HUES6 (cell line): ENCODE results near the gene KIF20B.
"Not testable (repeated sequence)": the region's sequence is repeated elsewhere in the genome, so short reads cannot be mapped to it uniquely, and the experiment has no call there.

ENCODE experiments used
- H3K27ac ChIP-seq: 2 replicates; pipeline ENCODE4 v1.7.0; 2013; ENCODE audit warnings: low read depth, mild to moderate bottlenecking, low read length, inconsistent platforms
- H3K27me3 ChIP-seq: 2 replicates; pipeline ENCODE4 v1.6.1; 2013; ENCODE audit warnings: low read length; ENCODE audit not compliant: control insufficient read depth, insufficient read depth
- H3K36me3 ChIP-seq: 2 replicates; pipeline ENCODE4 v1.6.1; 2013; ENCODE audit warnings: low read length; ENCODE audit not compliant: control insufficient read depth, insufficient read depth
- H3K4me1 ChIP-seq: 2 replicates; pipeline ENCODE4 v1.6.1; 2013; ENCODE audit warnings: low read length; ENCODE audit not compliant: control insufficient read depth, insufficient read depth
- H3K4me3 ChIP-seq: 2 replicates; pipeline ENCODE4 v1.5.1; 2013; ENCODE audit warnings: low read depth, low read length
- H3K9ac ChIP-seq: one replicate; pipeline ENCODE4 v1.6.1; 2013; ENCODE audit warnings: mild to moderate bottlenecking, low read length
- H3K9me3 ChIP-seq: 2 replicates; pipeline ENCODE4 v1.6.1; 2013; ENCODE audit warnings: low read depth, low read length; ENCODE audit not compliant: control insufficient read depth, insufficient read depth

Gene KIF20B

DNA sequence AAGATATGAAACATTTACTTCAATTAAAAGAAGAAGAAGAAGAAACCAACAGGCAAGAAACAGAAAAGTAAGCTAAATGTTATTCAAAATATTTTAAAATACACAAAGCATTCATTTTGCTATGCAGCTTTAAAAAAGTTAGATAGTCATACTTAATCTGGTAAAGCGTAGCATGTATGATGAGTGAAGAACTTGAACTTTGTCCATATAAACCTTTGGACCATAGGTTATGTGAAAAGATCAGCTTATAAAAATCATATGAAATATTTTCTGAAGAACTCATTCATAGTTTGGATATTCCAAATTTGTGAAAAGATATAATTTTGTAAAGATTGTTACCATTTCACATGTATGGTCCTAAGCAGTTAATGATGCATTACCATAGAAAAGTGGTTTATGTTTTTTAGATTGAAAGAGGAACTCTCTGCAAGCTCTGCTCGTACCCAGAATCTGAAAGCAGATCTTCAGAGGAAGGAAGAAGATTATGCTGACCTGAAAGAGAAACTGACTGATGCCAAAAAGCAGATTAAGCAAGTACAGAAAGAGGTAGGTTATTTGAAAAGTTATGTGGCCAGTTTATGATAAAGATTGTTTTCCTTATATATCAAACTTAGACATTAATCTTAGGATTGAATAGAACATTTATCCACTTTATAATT lies 37.3 kb downstream of the KIF20B start:
- H3K9me3 ChIP-seq = no peaks in the 10 kb centered on the region
- no peak overlapping the region for H3K4me3 ChIP-seq
- peaks cover 75% of the 10 kb centered on the region for H3K36me3 ChIP-seq
- no peak overlapping the region for H3K9ac ChIP-seq
- H3K27me3 ChIP-seq = no peaks in the 10 kb centered on the region
- H3K27ac ChIP-seq = no peak overlapping the region
- H3K4me1 ChIP-seq = no peaks in the 10 kb centered on the region

DNA sequence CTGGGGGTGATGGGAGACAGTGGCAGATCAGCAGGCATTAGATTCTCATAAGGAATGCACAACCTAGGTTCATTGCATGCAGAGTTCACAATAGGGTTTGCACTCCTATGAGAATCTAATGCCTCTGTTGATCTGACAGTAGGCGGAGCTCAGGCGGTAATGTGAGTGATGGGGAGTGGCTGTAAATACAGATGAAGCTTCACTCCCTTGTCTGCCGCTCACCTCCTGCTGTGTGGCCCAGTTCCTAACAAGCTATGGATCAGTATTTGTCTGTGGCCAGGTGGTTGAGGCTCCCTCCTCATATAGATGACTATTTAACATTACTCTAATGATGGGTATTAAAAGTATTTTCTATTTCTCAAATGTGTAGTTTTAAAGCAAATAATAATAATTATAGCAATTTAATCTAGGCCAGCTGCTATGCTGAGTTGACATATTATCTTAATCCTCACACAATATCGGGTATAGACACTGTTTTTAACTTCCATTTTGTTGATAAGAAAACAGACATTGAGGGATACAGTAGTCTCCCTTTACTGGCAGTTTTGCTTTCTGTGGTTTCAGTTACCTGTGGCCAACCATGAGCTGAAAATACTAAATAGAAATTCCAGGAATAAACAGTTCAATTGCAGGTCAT lies 39.9 kb downstream of the KIF20B start:
- Histone ChIP-seq H3K9ac (no peak overlapping the region), H3K4me1 (no peaks in the 10 kb centered on the region), H3K9me3 (no peaks in the 10 kb centered on the region), H3K27ac (no peak overlapping the region), H3K36me3 (peaks cover 88% of the 10 kb centered on the region), H3K27me3 (no peaks in the 10 kb centered on the region), H3K4me3 (no peak overlapping the region)

DNA sequence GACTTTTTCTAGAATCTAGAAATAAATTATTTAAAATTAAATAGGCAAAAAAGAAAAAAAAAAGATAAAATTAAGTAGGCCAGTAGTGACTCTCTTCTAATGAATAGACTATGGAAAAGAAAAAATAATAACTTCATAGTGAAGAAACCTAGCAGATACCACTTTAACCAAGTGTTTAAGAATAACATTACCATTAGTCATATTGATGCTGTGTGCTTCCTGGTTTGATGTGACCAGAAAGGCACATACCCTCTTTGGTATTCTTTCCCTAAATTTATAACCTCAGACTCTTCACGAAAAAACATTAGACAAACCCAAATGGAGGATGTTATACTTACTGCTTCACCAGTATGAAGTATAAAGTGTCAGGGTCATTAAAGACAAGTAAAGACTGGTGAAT lies 42.6 kb downstream of the KIF20B start:
- Histone ChIP-seq H3K4me3 (no peak overlapping the region), H3K4me1 (no peaks in the 10 kb centered on the region), H3K27ac (no peak overlapping the region), H3K9me3 (no peaks in the 10 kb centered on the region), H3K27me3 (no peaks in the 10 kb centered on the region), H3K9ac (no peak overlapping the region), H3K36me3 (peaks cover 74% of the 10 kb centered on the region)

DNA sequence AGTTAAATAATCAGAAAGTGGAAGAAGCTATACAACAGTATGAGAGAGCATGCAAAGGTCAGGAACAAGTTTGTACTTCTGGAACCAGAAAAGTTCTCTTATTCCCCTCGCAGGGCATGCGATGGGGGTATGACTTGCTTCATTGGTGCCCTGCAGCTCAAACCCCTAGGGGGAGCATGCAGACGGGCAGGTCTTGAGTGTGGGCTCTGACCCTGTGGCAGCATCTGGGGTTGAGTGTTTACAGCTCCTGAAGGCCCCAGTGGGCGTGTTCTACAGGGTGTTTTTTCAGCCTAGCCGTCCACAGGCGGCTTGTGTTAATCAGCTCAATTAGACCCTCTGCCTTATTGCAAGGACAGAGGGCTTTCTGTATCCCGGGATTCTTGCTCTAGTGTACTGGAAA lies 44.5 kb downstream of the KIF20B start:
- H3K4me1 ChIP-seq = no peaks in the 10 kb centered on the region
- H3K27me3 ChIP-seq = no peaks in the 10 kb centered on the region
- no peaks in the 10 kb centered on the region for H3K9me3 ChIP-seq
- no peak overlapping the region for H3K4me3 ChIP-seq
- H3K36me3 ChIP-seq = peaks cover 59% of the 10 kb centered on the region
- H3K27ac ChIP-seq = no peak overlapping the region
- H3K9ac ChIP-seq = no peak overlapping the region

DNA sequence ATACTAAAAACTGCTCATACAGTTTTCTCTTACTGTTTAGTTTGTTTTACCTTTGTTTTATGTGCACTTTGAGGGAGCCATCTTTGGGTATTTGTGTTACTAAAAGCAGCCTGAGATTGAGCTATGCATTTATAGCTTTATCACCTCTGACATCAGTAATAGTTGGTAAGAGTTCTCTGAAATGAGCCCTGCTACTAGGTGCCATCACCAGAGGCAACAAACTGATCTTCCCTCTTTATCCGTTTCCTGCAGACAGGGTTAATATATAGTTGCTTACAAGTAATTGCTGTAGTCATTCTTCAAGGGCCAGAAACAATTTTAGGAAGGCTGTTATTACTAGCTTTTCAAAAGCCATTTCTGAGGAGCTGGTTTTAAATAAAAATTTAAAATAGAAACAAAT lies 49.1 kb downstream of the KIF20B start:
- Histone ChIP-seq H3K4me3 (no peak overlapping the region), H3K9ac (no peak overlapping the region), H3K4me1 (no peaks in the 10 kb centered on the region), H3K9me3 (no peaks in the 10 kb centered on the region), H3K27ac (no peak overlapping the region), H3K36me3 (peaks cover 53% of the 10 kb centered on the region), H3K27me3 (no peaks in the 10 kb centered on the region)

DNA sequence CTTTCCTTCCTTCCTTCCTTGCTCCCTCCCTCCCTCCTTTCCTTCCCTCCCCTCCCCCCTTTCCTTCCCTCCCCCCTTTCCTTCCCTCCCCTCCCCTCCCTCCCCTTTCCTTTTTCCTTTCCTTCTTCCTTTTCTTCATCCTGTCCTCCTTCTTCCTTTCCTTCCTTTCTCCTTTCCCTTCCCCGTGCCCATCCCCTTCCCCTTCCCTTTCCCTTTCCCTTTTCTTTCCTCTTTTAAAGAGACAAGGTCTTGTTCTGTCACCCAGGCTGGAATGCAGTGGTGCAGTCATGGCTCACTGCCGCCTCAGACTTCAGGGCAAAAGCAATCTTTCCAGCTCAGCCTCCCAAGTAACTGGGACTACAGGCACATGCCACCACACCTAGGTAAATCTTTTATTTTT lies 54.0 kb downstream of the KIF20B start:
- peaks cover 72% of the 10 kb centered on the region for H3K36me3 ChIP-seq

DNA sequence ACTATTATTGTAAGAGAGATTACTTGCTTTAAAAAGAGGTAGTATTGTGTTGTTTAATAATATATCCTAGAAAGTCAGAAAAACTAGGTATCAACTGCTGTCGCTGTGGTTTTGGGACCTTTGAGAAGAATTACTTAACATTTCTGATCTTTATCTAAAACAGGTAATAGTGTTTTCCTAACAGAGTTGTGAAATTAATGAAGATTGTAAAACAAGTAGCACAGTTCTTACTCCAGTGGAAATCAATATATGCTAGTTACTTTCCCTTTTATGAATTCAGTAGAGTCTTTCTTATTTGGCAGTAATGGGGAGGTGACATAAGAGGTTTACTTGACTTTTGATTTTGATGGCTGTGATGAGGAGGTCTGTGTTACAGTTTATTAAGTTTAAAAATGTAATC lies 58.1 kb downstream of the KIF20B start:
- Histone ChIP-seq H3K27ac (no peak overlapping the region), H3K36me3 (peaks cover 79% of the 10 kb centered on the region), H3K4me3 (no peak overlapping the region), H3K9me3 (no peaks in the 10 kb centered on the region), H3K4me1 (no peaks in the 10 kb centered on the region), H3K9ac (no peak overlapping the region), H3K27me3 (no peaks in the 10 kb centered on the region)

More for the DNA sequence above, 54.0 kb downstream of the KIF20B start:
- Histone ChIP-seq H3K4me3 (no peak overlapping the region), H3K27me3 (no peaks in the 10 kb centered on the region), H3K9me3 (no peaks in the 10 kb centered on the region), H3K27ac (no peak overlapping the region), H3K4me1 (no peaks in the 10 kb centered on the region), H3K9ac (no peak overlapping the region)

DNA sequence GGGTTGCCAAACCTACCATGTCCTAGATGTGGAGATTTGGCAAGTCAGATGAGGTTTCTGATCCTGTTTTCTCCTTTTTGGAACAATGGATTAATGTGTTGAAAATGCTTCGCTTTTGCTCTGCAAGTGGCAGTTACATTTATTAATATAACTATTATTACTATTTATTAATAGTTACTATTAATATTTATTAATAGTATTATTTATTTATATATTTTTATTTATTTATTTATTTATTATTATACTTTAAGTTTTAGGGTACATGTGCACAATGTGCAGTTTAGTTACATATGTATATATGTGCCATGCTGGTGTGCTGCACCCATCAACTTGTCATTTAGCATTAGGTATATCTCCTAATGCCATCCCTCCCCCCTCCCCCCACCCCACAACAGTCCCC lies 62.3 kb downstream of the KIF20B start:
- not testable (repeated sequence) for H3K4me1 ChIP-seq, H3K27ac ChIP-seq, H3K4me3 ChIP-seq, H3K9ac ChIP-seq, H3K9me3 ChIP-seq, H3K27me3 ChIP-seq
- peaks cover 64% of the 10 kb centered on the region for H3K36me3 ChIP-seq

DNA sequence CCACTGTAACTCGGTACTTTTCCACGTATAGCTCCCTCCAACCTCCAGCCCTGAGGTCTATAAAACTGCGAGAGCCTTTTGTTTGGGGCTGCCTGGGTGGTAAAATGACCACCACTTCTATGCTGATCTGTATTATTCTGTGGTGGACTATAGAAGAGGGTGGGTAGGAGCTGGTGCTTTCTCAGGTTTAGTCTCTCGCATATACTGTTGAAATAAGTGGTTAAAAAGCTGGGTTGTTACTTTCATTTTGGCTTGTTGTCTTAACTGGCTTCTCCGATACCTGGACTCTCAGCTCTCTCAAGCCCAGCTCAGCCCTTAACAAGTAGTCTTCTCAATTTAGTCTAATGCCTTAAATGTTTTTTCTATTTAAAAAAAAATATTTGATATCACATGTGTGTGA lies 70.3 kb downstream of the KIF20B start:
- Histone ChIP-seq H3K27me3 (no peaks in the 10 kb centered on the region), H3K27ac (no peak overlapping the region), H3K4me3 (no peak overlapping the region), H3K9me3 (no peaks in the 10 kb centered on the region), H3K36me3 (peaks cover 74% of the 10 kb centered on the region), H3K9ac (no peak overlapping the region), H3K4me1 (no peaks in the 10 kb centered on the region)

DNA sequence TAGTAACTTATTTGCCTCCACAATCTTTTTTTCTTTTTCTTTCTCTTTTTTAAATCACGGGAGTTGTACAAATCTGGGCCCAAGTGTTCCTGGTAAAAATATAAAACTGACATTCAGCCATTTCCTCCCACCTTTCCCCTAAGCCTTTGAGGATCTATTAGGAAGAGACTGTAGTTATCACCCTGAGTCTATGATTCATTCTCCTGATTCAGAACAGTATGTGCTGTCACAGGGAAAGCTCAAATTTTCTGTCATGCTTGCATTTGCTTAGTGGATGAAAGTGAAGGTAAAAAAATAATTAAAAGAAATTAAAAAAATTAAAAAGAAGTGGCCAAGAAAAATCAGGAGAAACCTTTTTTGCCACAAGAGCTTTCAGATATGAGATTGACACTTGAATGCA lies 71.7 kb downstream of the KIF20B start:
- no peak overlapping the region for H3K4me3 ChIP-seq
- H3K27ac ChIP-seq = no peak overlapping the region
- peaks cover 71% of the 10 kb centered on the region for H3K36me3 ChIP-seq
- H3K9me3 ChIP-seq = peaks cover 2% of the 10 kb centered on the region; the same call in 1 of the 2 replicates
- no peak overlapping the region for H3K9ac ChIP-seq
- no peaks in the 10 kb centered on the region for H3K27me3 ChIP-seq
- no peaks in the 10 kb centered on the region for H3K4me1 ChIP-seq

DNA sequence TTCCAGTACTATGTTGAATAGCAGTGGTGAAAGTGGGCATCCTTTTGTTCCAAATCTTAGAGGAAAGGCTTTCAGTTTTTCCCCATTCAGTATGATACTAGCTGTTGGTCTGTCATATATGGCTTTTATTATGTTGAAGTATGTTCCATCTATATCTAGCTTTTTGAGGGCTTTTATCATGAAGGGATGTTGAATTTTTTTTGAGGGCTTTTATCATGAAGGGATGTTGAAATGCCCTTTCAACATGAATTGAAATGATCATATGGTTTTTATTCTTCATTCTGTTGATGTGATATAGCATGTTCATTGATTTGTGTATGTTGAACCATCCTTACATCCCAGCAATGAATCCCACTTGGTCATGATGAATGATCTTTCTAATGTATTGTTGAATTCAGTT lies 75.3 kb downstream of the KIF20B start:
- H3K4me1 ChIP-seq = no peaks in the 10 kb centered on the region; the same call in 1 of the 2 replicates
- H3K27ac ChIP-seq = no peak overlapping the region
- H3K27me3 ChIP-seq = no peaks in the 10 kb centered on the region
- H3K4me3 ChIP-seq = no peak overlapping the region
- H3K9me3 ChIP-seq = peaks cover 2% of the 10 kb centered on the region; the same call in 1 of the 2 replicates
- no peak overlapping the region for H3K9ac ChIP-seq
- peaks cover 54% of the 10 kb centered on the region for H3K36me3 ChIP-seq
